Keratinocyte (primary cell): ENCODE data around the gene TMEM38A. TPM values are rescaled to one million over a fixed set of nuclear protein-coding genes. Genes with fewer than 3 reads are reported as not detected.

Source experiments
- DNase-seq: peaks from one replicate; pipeline ENCODE4 v3.0.0-alpha.2; 2011; ENCODE audit warnings: low read depth, missing footprints, low spot score
- FAIRE-seq: peaks from 2 replicates; lab custom pipeline; 2011; peaks lifted over from hg19 to GRCh38; lab: Jason Lieb, UNC
- H2AFZ ChIP-seq: 2 replicates; pipeline ENCODE4 v1.6.0; 2012; ENCODE audit warnings: low read length, control low read depth, inconsistent platforms; ENCODE audit not compliant: control insufficient read depth
- H3K27ac ChIP-seq: 2 replicates; pipeline ENCODE4 v1.5.1; 2011; ENCODE audit warnings: low read length; ENCODE audit not compliant: control insufficient read depth, insufficient read depth
- H3K27me3 ChIP-seq: 3 replicates; pipeline ENCODE4 v1.6.0; 2011; ENCODE audit warnings: low read length; ENCODE audit not compliant: control insufficient read depth, insufficient read depth; ENCODE audit errors: extremely low read depth
- H3K36me3 ChIP-seq, 2 experiments: 2 replicates in 1 of 2; 3 replicates in 1 of 2; pipeline ENCODE4 v1.5.1; 2011; ENCODE audit warnings: low read length in 2 of 2, mild to moderate bottlenecking in 1 of 2; ENCODE audit not compliant: control insufficient read depth in 2 of 2, insufficient read depth in 2 of 2; ENCODE audit errors: extremely low read depth in 1 of 2
- H3K4me1 ChIP-seq: 3 replicates; pipeline ENCODE4 v1.5.1; 2011; ENCODE audit warnings: low read length; ENCODE audit not compliant: control insufficient read depth, insufficient read depth; ENCODE audit errors: extremely low read depth
- H3K4me2 ChIP-seq: 3 replicates; pipeline ENCODE4 v1.6.0; 2011; ENCODE audit warnings: low read depth, low read length; ENCODE audit not compliant: control insufficient read depth, insufficient read depth; ENCODE audit errors: extremely low read depth
- H3K4me3 ChIP-seq, 3 experiments: fragments of 200-600 bp in 1 of 3; sonication (generic) in 1 of 3; 2 replicates in 2 of 3; 3 replicates in 1 of 3; pipeline ENCODE4 v1.5.1; 2011 to 2016; ENCODE audit warnings: low read length in 3 of 3, mild to moderate bottlenecking in 3 of 3, control low read depth in 2 of 3, inconsistent platforms in 1 of 3, low read depth in 1 of 3, mixed read lengths in 1 of 3, mixed run types in 1 of 3, moderate library complexity in 1 of 3; ENCODE audit not compliant: control insufficient read depth in 2 of 3, insufficient read depth in 2 of 3; ENCODE audit errors: extremely low read depth in 1 of 3
- H3K79me2 ChIP-seq: 2 replicates; pipeline ENCODE4 v1.6.0; 2012; ENCODE audit warnings: low read length; ENCODE audit not compliant: control insufficient read depth, insufficient read depth
- H3K9ac ChIP-seq: 3 replicates; pipeline ENCODE4 v1.6.0; 2011; ENCODE audit warnings: low read length; ENCODE audit not compliant: control insufficient read depth, insufficient read depth; ENCODE audit errors: extremely low read depth
- H3K9me1 ChIP-seq: 3 replicates; pipeline ENCODE4 v1.6.0; 2011; ENCODE audit warnings: low read length; ENCODE audit not compliant: control insufficient read depth, insufficient read depth; ENCODE audit errors: extremely low read depth
- H3K9me3 ChIP-seq: 2 replicates; pipeline ENCODE4 v1.5.1; 2012; ENCODE audit warnings: low read depth, low read length; ENCODE audit not compliant: control insufficient read depth
- H4K20me1 ChIP-seq: 3 replicates; pipeline ENCODE4 v1.6.0; 2011; ENCODE audit warnings: low read length; ENCODE audit not compliant: control insufficient read depth, insufficient read depth; ENCODE audit errors: extremely low read depth
- CTCF ChIP-seq, 3 experiments: IDR thresholded peaks in 1 of 3; conservative IDR thresholded peaks in 1 of 3; optimal IDR thresholded peaks in 1 of 3; 2 replicates in 2 of 3; 3 replicates in 1 of 3; pipeline versions ENCODE3 to v1.5.1; 2011; ENCODE audit warnings: low read length in 3 of 3, mild to moderate bottlenecking in 3 of 3, moderate library complexity in 2 of 3, control low read depth in 1 of 3, inconsistent platforms in 1 of 3; ENCODE audit not compliant: insufficient read depth in 2 of 3; ENCODE audit errors: extremely low read depth in 1 of 3
- EZH2 ChIP-seq: IDR thresholded peaks from one replicate; pipeline ENCODE4 v1.6.1; 2012; ENCODE audit warnings: inconsistent platforms, mild to moderate bottlenecking, low read length, moderate library complexity
- dilution Hi-C: fragments of 300-500 bp; cut with MboI; formaldehyde crosslinking; loops from one replicate; pipeline ENCODE4 v1.7.0; 2020; ENCODE audit warnings: low sequenced_read_pairs; ENCODE audit not compliant: extremely low pct_ligation_motif_present
- polyA plus RNA-seq, 5 experiments: library from polyadenylated mRNA; depleted of rRNA in 3 of 5; stranded (reverse) in 3 of 5; stranded (forward) in 1 of 5; unstranded in 1 of 5; fragments of >200 nt; gene quantifications; 1 replicate in 1 of 5; 2 replicates in 3 of 5; 3 replicates in 1 of 5; pipeline versions ENCODE4 v1.2.1 to v1.2.3, GENCODE V29; 2011 to 2012; ENCODE audit warnings: missing spikeins in 2 of 5, low read depth in 1 of 5, low replicate concordance in 1 of 5

TMEM38A gene
- polyA plus RNA-seq, 1 donor (not counting 4 experiments of a cell fraction or from before 2014, with no cell fraction given), result 2.5 TPM

- H3K9ac ChIP-seq, result no peak overlapping the region
- peaks cover 57% of the 10 kb centered on the region for H3K79me2 ChIP-seq
- TF ChIP-seq CTCF (optimal IDR thresholded peaks at IDR 0.05 in 1 of 3, IDR thresholded peaks at IDR 0.05 in 1 of 3, conservative IDR thresholded peaks at IDR 0.05 in 1 of 3; ENCODE audit: extremely low read depth in 1 of 3, insufficient read depth in 2 of 3, low read length in 3 of 3) (no peak), EZH2 (no peak)
- H3K4me1 ChIP-seq, result no peaks in the 10 kb centered on the region
- H3K36me3 ChIP-seq, result peaks cover 24 to 32% of the 10 kb centered on the region in 2 experiments
- no peak overlapping the region for H3K4me3 ChIP-seq
- DNase-seq (no peak), FAIRE-seq (no peak)
- no peaks in the 10 kb centered on the region for H3K9me1 ChIP-seq
- no peak overlapping the region for H3K4me2 ChIP-seq
- no peaks in the 10 kb centered on the region for H3K27me3 ChIP-seq
- no peaks in the 10 kb centered on the region for H3K9me3 ChIP-seq
- H2AFZ ChIP-seq, result no peak overlapping the region
- dilution Hi-C loops, result no loop called here
- no peak overlapping the region for H3K27ac ChIP-seq
- no peaks in the 10 kb centered on the region for H4K20me1 ChIP-seq
Measured at GRCh38 chr19:16640951-16641350, 20.0 kb upstream of the TMEM38A start.

- Histone ChIP-seq H3K36me3 (peaks cover 26 to 39% of the 10 kb centered on the region in 2 experiments), H3K27ac (no peak overlapping the region), H3K4me1 (no peaks in the 10 kb centered on the region), H3K9me1 (no peaks in the 10 kb centered on the region), H3K4me2 (no peak overlapping the region), H4K20me1 (no peaks in the 10 kb centered on the region), H3K9ac (no peak overlapping the region), H3K4me3 (no peak overlapping the region), H3K27me3 (no peaks in the 10 kb centered on the region), H2AFZ (no peak overlapping the region), H3K79me2 (peaks cover 59% of the 10 kb centered on the region), H3K9me3 (no peaks in the 10 kb centered on the region)
- no peak for DNase-seq
- no peak for FAIRE-seq
- no peak for TF ChIP-seq EZH2
- TF ChIP-seq CTCF (optimal IDR thresholded peaks at IDR 0.05 in 1 of 3, IDR thresholded peaks at IDR 0.05 in 1 of 3, conservative IDR thresholded peaks at IDR 0.05 in 1 of 3; ENCODE audit: extremely low read depth in 1 of 3, insufficient read depth in 2 of 3, low read length in 3 of 3), result no peak
- dilution Hi-C loops, result no loop called here
Measured at GRCh38 chr19:16641695-16642094, 19.2 kb upstream of the TMEM38A start.
